HL-60/S4 treated with phorbol 12-myristate 13-acetate at 8.2 ng/mL for 4 days and 3 days (cell line): ENCODE data around the gene ELMO1.

Experiments
- in situ Hi-C: fragments of 300-500 bp; cut with MboI; formaldehyde crosslinking; loops from 2 replicates; pipeline ENCODE4 v1.15.0; 2022; ENCODE audit warnings: low sequenced_read_pairs

Gene ELMO1

GRCh38 chr7:37448636-37449361 is at the start of gene ELMO1:
Gene ELMO1 (minus strand): TSS chr7:37448864. CDS start chr7:37342690, 106,174 bp downstream.
- in situ Hi-C loops: no loop called here

GRCh38 chr7:37497576-37497975 is 48.9 kb upstream of the ELMO1 start:
- in situ Hi-C loops: no loop called here

- in situ Hi-C loops: no loop called here
Observed at GRCh38 chr7:37495574-37496184, 47.0 kb upstream of the ELMO1 start.

GRCh38 chr7:37494926-37495325 is 46.3 kb upstream of the ELMO1 start:
- in situ Hi-C loops: no loop called here

GRCh38 chr7:37493810-37494209 is 45.1 kb upstream of the ELMO1 start:
- in situ Hi-C loops: no loop called here

- in situ Hi-C loops: no loop called here
Observed at GRCh38 chr7:37493123-37493522, 44.5 kb upstream of the ELMO1 start.

GRCh38 chr7:37491919-37492694 is 43.4 kb upstream of the ELMO1 start:
- in situ Hi-C loops: no loop called here

- in situ Hi-C loops: no loop called here
Observed at GRCh38 chr7:37489703-37490102, 41.0 kb upstream of the ELMO1 start.

- in situ Hi-C loops: no loop called here
Observed at GRCh38 chr7:37488163-37488764, 39.6 kb upstream of the ELMO1 start.

- in situ Hi-C loops: no loop called here
Observed at GRCh38 chr7:37484426-37485073, 35.9 kb upstream of the ELMO1 start.

GRCh38 chr7:37483627-37484026 is 35.0 kb upstream of the ELMO1 start:
- in situ Hi-C loops: no loop called here

GRCh38 chr7:37482953-37483352 is 34.3 kb upstream of the ELMO1 start:
- in situ Hi-C loops: no loop called here

- in situ Hi-C loops: no loop called here
Observed at GRCh38 chr7:37482505-37482904, 33.8 kb upstream of the ELMO1 start.

GRCh38 chr7:37481722-37482288 is 33.1 kb upstream of the ELMO1 start:
- in situ Hi-C loops: no loop called here

- in situ Hi-C loops: no loop called here
Observed at GRCh38 chr7:37481154-37481553, 32.5 kb upstream of the ELMO1 start.

GRCh38 chr7:37480041-37481031 is 31.7 kb upstream of the ELMO1 start:
- in situ Hi-C loops: no loop called here

- in situ Hi-C loops: no loop called here
Observed at GRCh38 chr7:37476881-37477450, 28.3 kb upstream of the ELMO1 start.

- in situ Hi-C loops: no loop called here
Observed at GRCh38 chr7:37476428-37476827, 27.8 kb upstream of the ELMO1 start.

- in situ Hi-C loops: no loop called here
Observed at GRCh38 chr7:37475646-37476045, 27.0 kb upstream of the ELMO1 start.
